Left lung (tissue), 14 donors: ENCODE measurements around the gene ZNF732. TPM values are rescaled to one million over a fixed set of nuclear protein-coding genes. Genes with fewer than 3 reads are reported as not detected.

ENCODE experiments used
- ATAC-seq: fragments of 200-7000 bp; cut with Tn5 transposase; one replicate; pipeline ENCODE4 v1.9.1; 2020; ENCODE audit warnings: moderate library complexity
- DNase-seq, 4 donors: peaks; one replicate each; pipeline ENCODE4 v3.0.0-alpha.2; 2013 to 2020
- H3K27ac ChIP-seq, 2 donors: fragments of 200-600 bp; sonication (generic) in 1 of 2; one replicate each; pipeline versions ENCODE4 v1.5.0 to v1.8.0; 2020 to 2021
- H3K27me3 ChIP-seq, 2 donors: fragments of 200-600 bp; sonication (generic) in 1 of 2; one replicate each; pipeline versions ENCODE4 v1.5.0 to v1.8.0; 2020 to 2021
- H3K36me3 ChIP-seq, 2 donors: fragments of 200-600 bp; sonication (generic) in 1 of 2; one replicate each; pipeline versions ENCODE4 v1.5.0 to v1.8.0; 2020 to 2021
- H3K4me1 ChIP-seq, 2 donors: fragments of 200-600 bp; one replicate each; pipeline ENCODE4 v1.8.0; 2021
- H3K4me3 ChIP-seq, 2 donors: fragments of 200-600 bp; sonication (generic) in 1 of 2; one replicate each; pipeline versions ENCODE4 v1.5.0 to v1.8.0; 2020 to 2021; ENCODE audit warnings: mild to moderate bottlenecking in 1 of 2
- H3K9me3 ChIP-seq, 2 donors: fragments of 200-600 bp; sonication (generic) in 1 of 2; one replicate each; pipeline versions ENCODE4 v1.5.0 to v1.8.0; 2020 to 2021
- CTCF ChIP-seq, 2 donors: fragments of 200-600 bp; sonication (generic) in 1 of 2; IDR thresholded peaks; one replicate each; pipeline versions ENCODE4 v1.5.0 to v1.8.0; 2021; ENCODE audit warnings: antibody characterized with exemption in 2 of 2
- intact Hi-C, 2 donors: fragments of 100-400 bp; cut with DNase I; formaldehyde crosslinking; loops; one replicate each; pipeline versions ENCODE4 v1.11.2 to v1.14.2; 2022
- long read RNA-seq, 12 donors: library from polyadenylated mRNA in 2 of 12; unstranded in 2 of 12; transcript quantifications; one replicate each; pipeline ENCODE4 v2.0.0 and lab custom pipeline, GENCODE V29; 2019 to 2026
- polyA plus RNA-seq, 6 donors: library from polyadenylated mRNA; unstranded; fragments of 120-200 nt; gene quantifications; one replicate each; pipeline ENCODE4 v1.2.1, GENCODE V29; 2013; ENCODE audit not compliant: insufficient read length in 6 of 6
- total RNA-seq, 2 donors: library from RNA; stranded (reverse); fragmentation: NEBNext Ultra II Directional; extraction: Animal tissue kit (Norgen Biotek cat#: 25700); gene quantifications; one replicate each; pipeline ENCODE4 v1.2.1, GENCODE V29; 2021
- donor health status: DM: no; HTN: yes; CAD: no.
- donor health status: DM: no; HTN: no; CAD: no.

The ZNF732 gene
- under 1 TPM; 0.21 to 0.47 TPM for total RNA-seq
- 1 to 10 TPM; 2.1 to 2.9 (median 2.6) TPM for polyA plus RNA-seq
- long read RNA-seq, donor 1, partial matches to known transcripts = 9 of 9 reads
- long read RNA-seq, donor 1, other reads (novel, unspliced or antisense) = 0 of 9 reads
- long read RNA-seq, donor 2 = 0 reads
- long read RNA-seq, donor 3 = 0 reads
- long read RNA-seq, donor 4 = 0 reads
- long read RNA-seq, donor 5, partial matches to known transcripts = 0 of 9 reads
- long read RNA-seq, donor 5, other reads (novel, unspliced or antisense) = 8 of 9 reads
- long read RNA-seq, donor 6 = 0 reads
- long read RNA-seq, donor 7 = 0 reads
- long read RNA-seq, donor 8 = 0 reads
- long read RNA-seq, donor 9 = 0 reads
- long read RNA-seq, donor 10 = 0 reads
- long read RNA-seq, donor 11 = 0 reads
- long read RNA-seq, donor 12, partial matches to known transcripts = 6 of 6 reads
- long read RNA-seq, donor 12, other reads (novel, unspliced or antisense) = 0 of 6 reads

- H3K9me3 ChIP-seq = peaks cover 0 to 46% of the 10 kb centered on the region in 2 donors
- peak; percentile 62 for ATAC-seq
- peak in 3 of 4 donors; percentile 49 to 75 (median 73) for DNase-seq
- peaks cover 0 to 33% of the 10 kb centered on the region in 2 donors for H3K27me3 ChIP-seq
- intact Hi-C loops = no loop called here
- H3K36me3 ChIP-seq = no peaks in the 10 kb centered on the region
- no peak for TF ChIP-seq CTCF (IDR thresholded peaks at IDR 0.05)
- peak within 1 kb of the TSS; percentile 17 to 21 for H3K4me3 ChIP-seq
- H3K27ac ChIP-seq = no peak within 1 kb of the TSS
- no peaks in the 10 kb centered on the region for H3K4me1 ChIP-seq
Measured at GRCh38 chr4:304969-305680, at the start of gene ZNF732. TSS of gene ZNF732 (minus strand) at chr4:305474. CDS start at chr4:305310, 164 bp downstream.

DNA sequence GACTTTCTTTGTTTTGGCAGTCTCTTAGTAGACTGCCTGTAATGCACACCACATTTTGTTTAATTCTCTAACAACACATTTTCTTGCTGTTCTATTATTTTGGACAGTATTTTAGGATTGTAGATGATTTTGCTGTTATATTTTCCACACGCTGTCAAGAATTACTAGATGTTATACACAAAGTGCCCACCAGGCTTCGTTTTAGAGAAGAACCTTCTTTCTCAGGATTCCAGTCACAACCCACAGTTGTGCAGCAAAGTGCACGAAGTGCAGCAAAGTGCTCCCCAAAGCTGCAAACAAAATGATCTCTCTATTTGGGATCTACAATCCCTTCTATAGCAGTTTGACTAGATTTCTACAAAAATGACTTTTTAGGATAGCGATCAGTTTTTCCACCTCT is 34.7 kb upstream of the ZNF732 start:
- ATAC-seq = no peak
- no peak overlapping the region for H3K27ac ChIP-seq
- intact Hi-C loops = no loop called here
- peaks cover 9 to 22% of the 10 kb centered on the region in 2 donors for H3K4me1 ChIP-seq
- peak in 1 of 2 donors; percentile 16 for TF ChIP-seq CTCF (IDR thresholded peaks at IDR 0.05)
- no peak overlapping the region for H3K4me3 ChIP-seq
- no peaks in the 10 kb centered on the region for H3K27me3 ChIP-seq
- DNase-seq = no peak
- peaks cover 0 to 50% of the 10 kb centered on the region in 2 donors for H3K9me3 ChIP-seq
- peaks cover 0 to 41% of the 10 kb centered on the region in 2 donors for H3K36me3 ChIP-seq

GRCh38 chr4:338759-339097 is 33.5 kb upstream of the ZNF732 start:
- intact Hi-C loops = no loop called here
- H3K27me3 ChIP-seq = no peaks in the 10 kb centered on the region
- peaks cover 0 to 28% of the 10 kb centered on the region in 2 donors for H3K36me3 ChIP-seq
- H3K4me3 ChIP-seq = peak overlapping the region; percentile 90 to 92
- H3K27ac ChIP-seq = no peak overlapping the region
- peak in 1 of 4 donors; percentile 5 for DNase-seq
- ATAC-seq = no peak
- no peak for TF ChIP-seq CTCF (IDR thresholded peaks at IDR 0.05)
- peaks cover 9 to 22% of the 10 kb centered on the region in 2 donors for H3K4me1 ChIP-seq
- peaks cover 0 to 37% of the 10 kb centered on the region in 2 donors for H3K9me3 ChIP-seq

GRCh38 chr4:337932-338758 is 32.9 kb upstream of the ZNF732 start:
- Histone ChIP-seq H3K27me3 (no peaks in the 10 kb centered on the region), H3K36me3 (peaks cover 0 to 22% of the 10 kb centered on the region in 2 donors), H3K4me3 (peak overlapping the region; percentile 90 to 92), H3K27ac (peak overlapping the region; percentile 86 to 92), H3K9me3 (peaks cover 0 to 33% of the 10 kb centered on the region in 2 donors), H3K4me1 (peaks cover 9 to 22% of the 10 kb centered on the region in 2 donors)
- TF ChIP-seq CTCF (IDR thresholded peaks at IDR 0.05) = no peak
- intact Hi-C loops = no loop called here
- ATAC-seq (peak; percentile 49), DNase-seq (peak in 3 of 4 donors; percentile 34 to 89 (median 46))
